B cell (primary cell): ENCODE measurements around the gene SCUBE1.

ENCODE experiments used
- CTCF ChIP-seq: fragments of 200-600 bp; IDR thresholded peaks from one replicate; pipeline ENCODE4 v1.8.0; 2022; ENCODE audit warnings: antibody characterized with exemption, mild to moderate bottlenecking
- EZH2 ChIP-seq: IDR thresholded peaks from 2 replicates; pipeline ENCODE4 v1.6.1; 2012; ENCODE audit warnings: borderline replicate concordance, low read depth, mild to moderate bottlenecking, moderate library complexity, low read length; ENCODE audit not compliant: insufficient read depth, poor library complexity, severe bottlenecking

- TF ChIP-seq CTCF (no peak), EZH2 (no peak)
Measured at GRCh38 chr22:43202756-43203410, 140.3 kb downstream of the SCUBE1 start.
